GM21723 (cell line): ENCODE measurements around the gene FBXW8.

Source experiments
- ATAC-seq: cut with Tn5 transposase; IDR thresholded peaks from one replicate; pipeline ENCODE4 v1.9.1; 2021; ENCODE audit warnings: mild to moderate bottlenecking, moderate library complexity; ENCODE audit not compliant: unreplicated experiment

The FBXW8 gene

DNA sequence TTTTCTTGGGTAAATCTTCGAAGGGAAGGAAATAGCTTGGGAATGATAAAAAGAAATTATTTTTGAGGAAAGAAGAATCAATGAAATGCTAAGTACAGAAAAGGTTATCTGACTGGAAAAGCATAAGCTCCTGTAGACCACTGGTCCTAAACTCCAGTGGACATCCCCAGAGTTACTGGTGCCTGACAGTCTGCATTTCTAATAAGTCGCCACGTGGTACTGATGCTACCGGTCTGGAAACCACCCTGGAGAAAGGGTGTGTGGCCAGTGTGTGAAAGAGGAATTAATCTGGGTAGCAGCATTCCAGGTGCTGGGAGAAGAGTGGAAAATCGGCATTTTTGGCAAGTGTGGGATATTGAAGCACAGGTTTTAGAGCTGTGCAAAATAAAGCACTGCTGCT, 73.3 kb downstream of the FBXW8 start:
- no peak for ATAC-seq

DNA sequence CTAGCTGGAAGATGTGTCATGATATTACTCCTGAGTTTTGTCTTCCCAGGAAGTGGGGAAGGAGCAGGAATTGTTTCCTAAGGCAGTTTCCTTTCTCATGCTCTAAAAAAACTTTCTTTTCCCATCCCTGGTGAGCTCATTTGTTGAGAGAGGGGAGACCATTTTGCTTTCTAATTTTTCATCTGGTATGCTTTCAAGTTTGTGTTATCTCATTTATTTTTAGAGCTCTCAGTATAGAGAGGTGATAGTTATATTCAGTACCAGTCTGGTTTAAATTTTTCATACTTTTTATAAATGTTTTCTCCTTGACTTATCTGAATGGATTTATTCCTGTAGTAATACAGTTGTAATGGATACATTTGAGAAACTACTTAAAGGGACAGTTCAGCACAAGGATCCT, 79.6 kb downstream of the FBXW8 start:
- no peak for ATAC-seq

DNA sequence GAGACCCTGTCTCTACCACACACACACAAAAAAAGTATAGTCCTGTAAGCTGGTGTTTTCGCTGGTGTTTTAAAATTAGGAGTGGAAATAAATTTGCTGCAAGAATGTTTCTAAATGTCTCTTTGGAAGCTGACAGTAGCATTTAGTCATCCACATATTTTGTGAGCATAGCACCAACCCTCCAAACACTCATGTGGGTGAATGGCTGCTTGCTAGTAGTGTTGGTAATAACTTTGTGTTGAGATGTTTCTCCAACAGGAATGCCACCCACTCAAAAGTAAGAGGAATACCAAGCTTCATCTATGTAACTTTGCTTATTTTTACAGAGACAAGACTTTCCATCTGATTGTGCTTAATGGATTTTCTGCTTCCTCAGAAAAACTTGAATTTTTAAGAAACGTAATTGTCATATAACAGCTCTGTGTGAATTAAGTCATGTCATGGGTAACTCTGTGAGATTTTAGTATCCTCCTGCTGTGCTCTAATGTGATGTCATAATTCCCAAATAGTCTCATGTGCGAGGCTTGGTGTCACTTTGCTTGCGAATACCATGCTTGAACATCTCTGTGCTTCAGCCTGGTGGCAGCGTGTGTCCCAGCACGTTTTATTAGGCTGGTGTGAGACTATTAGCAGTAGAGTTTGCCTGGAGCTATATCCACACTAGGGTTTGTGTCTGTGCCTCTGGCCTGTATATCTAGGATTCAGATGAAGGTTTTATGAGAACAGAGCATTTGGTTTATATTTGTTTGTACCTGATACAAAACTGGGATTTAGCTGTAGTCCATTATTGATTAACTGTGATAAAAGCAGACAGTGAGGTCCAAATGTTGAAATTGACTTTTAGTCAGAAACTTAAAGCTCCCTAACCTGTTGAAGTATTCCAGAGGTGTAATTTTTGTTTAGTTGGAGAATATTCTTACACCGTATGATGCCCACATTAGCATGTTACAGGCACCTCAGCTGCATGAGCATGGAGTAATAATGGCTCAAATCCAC, 80.5 kb downstream of the FBXW8 start:
- no peak for ATAC-seq

DNA sequence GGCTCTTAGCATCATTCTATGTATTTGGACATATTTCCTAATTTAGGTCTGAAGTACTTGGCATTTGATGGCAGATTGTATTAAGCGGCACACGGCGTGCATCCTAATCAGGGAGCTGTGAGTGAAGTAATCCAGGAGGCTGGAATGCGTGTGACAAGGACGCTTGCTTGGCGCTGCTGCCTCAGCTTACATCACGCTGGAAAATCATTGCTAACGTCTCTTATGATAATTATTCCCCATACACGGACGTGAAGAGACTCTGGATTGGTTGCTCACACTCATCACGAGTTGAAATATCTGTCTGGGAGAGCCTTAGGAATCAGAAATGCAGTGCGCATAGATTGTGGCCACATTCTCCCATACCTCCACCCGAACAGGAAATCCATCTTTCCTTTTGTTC, 85.3 kb downstream of the FBXW8 start:
- no peak for ATAC-seq

DNA sequence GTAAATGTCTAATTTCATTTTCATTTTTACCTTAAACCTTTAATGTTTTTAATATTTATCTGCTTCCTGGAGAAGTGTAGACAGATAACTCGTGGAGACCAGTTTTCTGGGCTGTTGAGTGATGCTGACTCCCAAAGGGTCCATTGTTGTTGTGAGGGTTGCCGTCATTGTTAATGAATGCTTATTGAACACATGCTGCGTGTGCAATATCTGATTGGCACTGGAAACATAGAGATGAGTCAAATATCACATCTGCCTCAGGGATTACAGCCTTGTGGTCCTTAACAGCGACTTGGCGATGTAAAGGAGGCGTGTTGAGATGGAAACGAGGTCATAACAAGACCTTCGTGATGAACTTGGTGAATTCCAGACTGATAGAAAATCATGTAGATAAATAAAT, 85.9 kb downstream of the FBXW8 start:
- ATAC-seq, result no peak

DNA sequence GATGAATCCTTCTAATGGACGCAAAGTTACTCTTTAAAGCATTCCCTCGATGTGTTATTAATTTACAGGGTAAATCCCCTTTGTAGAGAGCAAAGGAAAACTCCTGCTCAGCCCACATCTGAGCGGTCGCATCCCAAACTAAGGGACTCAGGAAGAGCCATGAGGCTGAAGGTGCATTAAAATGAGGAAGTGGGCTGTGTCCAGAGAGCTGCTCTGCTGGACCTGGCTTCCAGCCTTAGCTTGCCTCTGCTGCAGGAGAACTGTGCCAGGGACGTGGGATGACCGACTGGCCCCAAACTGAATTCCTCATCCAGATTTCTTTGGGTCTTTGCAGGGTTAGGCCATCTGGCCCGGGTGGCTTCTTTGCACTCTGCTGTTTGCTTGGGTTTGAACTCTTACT, 88.3 kb downstream of the FBXW8 start:
- no peak for ATAC-seq

DNA sequence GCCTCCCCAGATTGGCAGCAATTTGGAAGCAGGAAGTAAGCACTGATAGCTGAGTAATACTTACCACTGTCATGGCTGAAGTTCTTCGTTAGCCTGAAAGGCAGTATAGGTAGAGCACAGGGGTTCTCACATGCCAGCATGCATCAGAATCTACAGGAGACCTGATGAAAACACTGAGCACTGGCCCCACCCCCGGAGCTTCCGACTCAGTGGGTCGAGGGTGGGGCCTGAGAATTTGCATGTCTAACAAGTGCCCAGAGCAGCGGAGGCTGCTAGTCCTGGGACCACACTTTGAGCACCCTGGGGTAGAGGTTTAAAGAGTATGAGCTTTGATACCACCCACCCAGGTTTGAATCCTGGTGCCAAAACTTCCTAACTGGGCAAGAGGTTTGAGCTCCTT, 89.6 kb downstream of the FBXW8 start:
- no peak for ATAC-seq

DNA sequence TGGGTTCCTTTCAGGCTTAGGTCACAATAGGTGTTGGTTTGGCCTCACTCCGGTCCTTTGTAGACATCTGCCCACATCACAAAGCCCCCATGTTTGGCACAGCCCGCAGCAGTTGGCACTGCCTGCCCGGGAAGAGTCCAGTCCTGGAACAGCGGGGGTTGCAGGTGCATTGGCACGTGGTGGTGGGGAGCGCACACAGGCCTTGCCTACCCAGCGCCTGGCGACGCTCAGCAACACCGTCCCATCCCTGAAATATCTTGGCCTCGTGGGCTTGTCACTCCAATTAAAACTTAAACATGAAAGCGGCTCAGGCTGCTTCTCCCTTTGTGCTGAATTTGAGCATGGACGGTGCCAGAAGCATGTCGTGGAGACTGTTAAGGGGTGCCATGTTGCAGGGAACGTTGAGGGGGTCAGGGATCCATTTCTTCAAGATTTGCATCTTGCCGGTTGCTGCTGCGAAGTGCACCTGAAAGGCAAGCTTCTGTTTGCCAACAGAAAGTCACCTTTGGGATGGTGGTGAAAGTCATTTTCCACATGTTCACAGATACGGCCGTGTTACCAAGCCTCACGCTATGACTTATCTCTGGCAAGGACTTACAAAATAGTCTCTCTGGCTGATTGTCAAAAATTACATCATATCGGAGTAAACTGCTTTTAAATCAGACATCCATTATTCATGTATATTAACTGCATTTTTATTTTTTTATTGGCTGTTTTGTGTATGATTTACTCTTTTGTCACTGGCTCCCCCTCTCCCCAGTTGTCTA, 91.5 kb downstream of the FBXW8 start:
- ATAC-seq, result no peak

DNA sequence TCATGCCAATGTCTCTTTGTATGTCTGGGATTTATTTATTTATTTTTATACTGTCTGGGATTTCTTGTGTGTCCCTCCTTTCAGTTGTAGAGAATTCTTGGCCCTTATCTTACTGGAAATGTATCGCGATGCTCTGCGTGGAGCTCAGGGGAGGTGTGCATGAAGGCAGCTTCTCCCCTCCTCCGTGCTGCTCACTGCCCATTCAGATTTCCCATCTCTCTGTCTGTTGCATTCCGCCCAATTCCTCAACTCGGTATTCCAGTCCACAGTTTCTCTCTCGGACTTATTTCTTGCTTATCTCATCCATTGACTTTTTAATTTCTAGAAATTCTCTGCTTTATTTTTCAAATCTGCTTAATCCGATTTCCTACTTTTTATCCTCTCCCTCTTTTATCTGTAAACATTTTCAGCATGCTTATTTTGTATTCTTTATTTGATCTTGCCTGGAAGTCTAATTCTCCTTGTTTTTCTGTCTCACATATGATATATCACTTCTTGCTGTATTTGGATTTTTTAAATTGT, 93.2 kb downstream of the FBXW8 start:
- ATAC-seq, result no peak

DNA sequence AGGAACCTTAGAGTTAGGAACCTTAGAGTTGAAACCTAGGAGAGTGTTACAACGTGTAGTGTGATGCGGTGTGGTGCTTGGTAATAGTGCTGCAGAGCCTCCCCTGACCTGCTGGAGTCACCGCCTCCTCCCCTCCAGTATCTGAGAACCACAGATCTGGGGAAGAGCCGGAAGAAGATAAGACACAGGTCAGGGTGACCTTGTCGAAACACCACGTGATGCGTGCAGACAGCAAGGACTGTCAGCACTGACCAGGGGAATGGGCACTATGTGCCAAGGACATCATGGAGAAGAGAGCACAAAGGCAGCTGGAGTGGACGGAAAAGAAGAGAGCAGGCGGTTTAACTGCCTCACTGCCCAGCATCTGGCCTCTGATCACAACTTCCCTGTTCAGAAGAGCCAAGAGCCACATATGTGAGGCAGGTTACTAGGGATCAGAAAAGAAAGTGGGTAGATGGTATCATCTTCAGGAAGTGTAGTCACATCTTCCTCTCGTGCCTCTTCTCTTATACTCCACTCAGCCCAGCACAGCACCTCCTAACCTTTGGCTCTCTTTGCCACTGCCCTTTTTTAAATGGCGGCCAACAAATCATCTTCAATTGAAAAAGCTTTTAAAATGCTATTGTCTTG, 94.8 kb downstream of the FBXW8 start:
- no peak for ATAC-seq

DNA sequence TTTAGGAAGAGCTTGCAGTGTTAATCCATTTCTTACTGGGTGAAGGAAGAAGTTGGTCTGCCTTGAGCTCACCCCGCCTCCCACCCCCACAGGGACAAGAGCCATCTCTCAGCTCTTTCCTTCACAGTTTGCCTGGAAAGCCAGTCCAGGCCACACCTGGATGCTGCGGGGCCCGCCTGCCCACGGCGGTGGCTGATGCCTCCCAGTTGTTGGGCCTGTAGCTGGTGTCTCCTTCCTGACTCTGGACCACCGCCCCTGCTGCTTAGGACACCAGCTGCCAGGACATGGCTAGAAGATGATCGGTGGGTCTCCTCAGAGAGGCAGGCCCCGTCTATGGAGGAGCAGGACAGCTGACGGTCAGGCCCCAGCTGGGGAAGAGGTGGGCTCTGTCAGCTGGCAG, 95.6 kb downstream of the FBXW8 start:
- ATAC-seq, result no peak

DNA sequence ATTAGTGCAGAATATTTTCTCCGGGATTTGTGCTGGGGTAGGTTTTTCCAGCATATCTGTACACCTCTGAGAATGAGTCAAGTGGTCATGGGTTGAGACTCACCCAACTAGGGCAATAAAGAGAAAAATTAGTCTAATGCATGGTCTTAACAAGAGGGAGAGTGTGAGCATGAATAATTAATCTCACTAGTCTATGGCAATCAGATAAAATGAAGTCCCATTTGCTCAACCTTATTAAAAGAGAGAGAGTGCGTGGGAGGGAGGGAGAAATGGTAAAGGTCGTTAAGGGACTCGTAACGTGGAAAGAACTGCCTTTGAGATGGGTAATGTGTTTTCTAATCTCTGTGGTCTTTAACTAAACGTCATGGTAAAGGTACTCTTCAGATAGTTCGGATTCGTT, 96.8 kb downstream of the FBXW8 start:
- ATAC-seq, result no peak

DNA sequence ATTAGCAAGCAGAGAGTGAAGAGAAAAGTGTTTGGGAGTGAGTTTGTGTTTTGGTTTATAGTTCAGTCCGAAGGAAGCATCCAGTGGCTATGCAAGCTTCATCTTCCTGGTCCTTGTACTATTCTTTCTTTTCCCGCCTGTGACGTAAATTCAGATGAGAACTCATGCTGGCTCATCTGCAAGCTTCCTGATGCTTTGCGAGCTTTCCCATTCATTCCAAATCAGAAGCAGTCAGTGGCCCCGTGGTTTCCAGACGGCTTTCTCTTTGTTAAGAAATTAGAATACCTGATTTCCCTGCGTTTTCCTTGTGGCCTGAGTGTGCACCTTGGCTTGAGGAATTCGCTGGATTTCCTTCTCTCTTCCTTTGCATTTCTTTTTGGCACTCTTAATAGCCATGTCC, 99.0 kb downstream of the FBXW8 start:
- ATAC-seq, result no peak

DNA sequence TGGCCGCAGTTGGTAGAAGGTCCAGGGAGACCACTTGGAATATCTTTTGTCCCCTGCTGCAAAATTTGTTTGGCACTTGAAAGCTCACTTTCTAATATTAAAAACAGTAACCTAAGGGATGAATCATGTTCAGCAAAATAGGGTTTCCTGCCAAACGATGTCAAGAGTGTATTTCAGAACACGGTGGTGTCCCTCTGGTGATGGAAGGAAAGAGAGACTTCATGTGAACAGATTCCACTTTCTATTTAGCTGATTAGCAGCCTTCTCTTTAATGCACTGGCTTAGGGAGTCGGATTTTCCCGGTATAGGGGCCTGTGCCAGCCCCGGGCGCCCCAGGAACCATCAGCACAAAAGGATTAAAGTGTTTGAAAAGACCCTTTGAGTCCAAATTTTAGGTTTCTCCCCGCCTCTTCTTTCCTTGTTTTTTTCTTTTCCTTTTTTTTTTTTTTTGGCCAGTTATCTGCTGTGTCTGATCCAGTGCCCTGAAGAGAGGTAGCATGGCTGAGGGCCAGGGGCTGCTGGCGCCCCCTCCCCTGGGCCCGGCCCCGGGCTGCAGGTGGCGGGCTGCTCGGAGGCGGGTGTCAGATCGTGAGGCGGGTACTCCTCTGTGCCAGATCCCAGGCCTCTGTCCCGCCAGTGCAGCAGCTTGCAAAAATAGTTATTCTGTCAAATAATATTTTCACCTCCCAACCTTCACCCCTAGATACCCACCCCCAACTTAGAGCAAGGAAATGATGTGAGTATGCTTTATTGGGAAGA, 100.1 kb downstream of the FBXW8 start:
- ATAC-seq, result no peak

DNA sequence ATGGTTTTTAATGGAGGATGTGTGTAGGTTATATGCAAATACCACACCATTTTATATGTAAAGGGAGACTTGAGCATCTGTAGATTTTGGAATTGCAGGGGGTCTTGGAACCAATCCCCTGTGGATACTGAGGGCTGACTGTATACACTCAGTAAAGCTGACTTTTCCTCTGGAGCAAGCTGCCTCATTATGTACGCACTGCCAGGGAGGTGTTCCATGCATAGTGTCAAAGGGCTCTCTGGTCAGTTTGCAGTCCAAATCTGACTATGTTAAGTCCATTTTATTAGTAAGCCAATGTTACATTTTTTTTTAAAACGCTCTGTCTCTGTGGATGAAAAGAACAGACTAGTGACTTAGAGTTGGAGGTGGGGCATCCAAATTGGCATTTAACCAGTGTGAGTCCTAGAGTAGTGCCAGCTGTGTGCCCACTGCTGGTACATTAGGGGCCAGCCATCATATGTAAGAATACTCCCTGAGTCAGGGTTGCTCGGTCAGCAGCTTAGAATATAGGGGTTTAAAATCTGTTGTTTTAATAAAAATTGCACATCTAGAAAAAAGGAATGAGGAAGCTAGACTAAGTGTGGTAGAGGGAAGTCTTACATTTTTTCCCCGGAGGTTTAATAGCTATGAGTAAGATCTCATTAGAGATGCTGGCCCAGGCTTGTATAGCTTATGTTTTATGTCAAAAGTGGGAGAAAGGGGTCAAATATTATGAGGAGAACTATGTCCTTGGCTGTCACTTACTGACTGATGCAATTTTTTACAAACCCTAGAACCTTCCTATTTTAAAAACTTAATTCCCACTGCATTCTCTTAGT, 101.4 kb downstream of the FBXW8 start:
- ATAC-seq, result no peak

DNA sequence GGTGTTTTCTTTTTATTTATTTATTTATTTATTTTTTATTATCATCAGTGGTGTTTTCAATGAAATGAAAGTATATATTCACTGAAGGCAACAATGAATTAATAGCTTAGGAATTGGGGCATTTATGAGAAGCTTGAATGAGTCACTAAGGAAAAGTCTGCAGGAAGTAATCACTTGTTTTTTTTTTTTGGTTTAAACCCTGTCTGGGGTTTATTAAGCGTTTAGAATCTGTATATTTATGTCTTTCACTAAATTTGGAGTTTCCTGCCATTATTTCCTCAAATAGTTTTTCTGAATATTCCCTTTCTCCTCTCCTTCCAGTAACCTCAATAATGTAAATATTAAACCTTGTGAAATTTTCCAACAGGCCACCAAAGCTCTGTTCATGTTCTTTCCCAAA, 103.0 kb downstream of the FBXW8 start:
- ATAC-seq, result no peak

DNA sequence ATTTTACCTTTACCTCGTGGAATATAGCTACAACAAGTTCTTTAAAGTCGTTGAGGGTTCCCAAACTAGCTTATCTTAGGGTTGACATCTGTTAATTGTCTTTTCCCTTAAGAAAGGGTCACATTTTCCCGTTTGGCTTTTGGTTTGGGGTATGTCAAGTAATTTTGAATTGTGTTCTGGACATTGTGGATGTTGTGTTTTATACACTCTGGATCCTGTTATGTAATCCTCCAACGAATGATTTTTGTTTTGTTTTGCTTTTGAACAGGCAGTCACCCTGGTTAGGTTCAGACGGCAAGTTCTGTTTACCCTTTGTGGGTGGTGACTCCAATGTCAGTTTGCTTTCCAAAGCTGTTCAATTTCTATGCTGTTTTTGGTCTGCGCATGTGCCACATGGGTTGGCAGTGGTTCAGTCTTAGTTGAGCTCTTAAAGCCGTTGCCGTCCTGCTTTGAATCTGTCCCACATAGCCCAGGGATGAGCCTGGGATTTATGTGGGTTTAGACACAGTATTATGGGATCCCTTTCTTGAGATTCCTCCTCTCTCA, 103.7 kb downstream of the FBXW8 start:
- no peak for ATAC-seq

DNA sequence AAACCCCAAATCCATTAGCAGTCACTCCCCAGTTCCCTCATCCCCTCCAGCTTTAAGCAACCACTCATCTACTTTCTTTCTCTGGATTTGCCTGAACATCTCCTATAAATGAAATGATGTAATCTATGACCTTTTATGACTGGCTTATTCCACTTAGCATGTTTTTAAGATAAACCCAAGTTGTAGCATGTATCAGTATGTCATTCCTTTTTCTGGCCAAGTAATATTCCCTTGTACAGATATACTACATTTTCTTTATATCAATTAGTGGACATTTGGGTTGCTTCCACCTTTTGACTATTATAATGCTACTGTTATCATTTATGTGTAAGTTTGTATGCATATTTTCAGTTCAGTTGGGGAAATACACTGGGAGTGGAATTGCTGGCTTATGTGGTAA, 105.1 kb downstream of the FBXW8 start:
- ATAC-seq, result no peak

DNA sequence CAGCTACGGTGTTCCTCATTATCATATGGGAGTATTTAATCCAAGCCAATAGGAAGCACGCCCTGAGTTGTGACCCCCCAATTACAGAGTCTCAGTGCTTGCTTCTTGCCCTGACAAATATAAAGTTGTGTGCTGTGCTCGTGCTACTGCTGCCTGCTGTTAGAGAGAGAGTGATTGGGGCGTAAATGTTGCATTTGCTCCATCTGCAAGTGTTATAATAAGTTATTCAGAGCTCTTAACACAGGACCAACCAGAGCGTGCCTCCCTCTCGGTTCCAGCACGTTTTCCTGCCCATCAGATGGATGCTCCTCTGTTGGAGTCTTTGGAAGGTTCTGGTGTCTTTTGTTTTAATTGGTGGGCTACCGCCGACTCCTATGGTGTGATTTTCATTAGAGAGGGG, 107.1 kb downstream of the FBXW8 start:
- ATAC-seq, result no peak

DNA sequence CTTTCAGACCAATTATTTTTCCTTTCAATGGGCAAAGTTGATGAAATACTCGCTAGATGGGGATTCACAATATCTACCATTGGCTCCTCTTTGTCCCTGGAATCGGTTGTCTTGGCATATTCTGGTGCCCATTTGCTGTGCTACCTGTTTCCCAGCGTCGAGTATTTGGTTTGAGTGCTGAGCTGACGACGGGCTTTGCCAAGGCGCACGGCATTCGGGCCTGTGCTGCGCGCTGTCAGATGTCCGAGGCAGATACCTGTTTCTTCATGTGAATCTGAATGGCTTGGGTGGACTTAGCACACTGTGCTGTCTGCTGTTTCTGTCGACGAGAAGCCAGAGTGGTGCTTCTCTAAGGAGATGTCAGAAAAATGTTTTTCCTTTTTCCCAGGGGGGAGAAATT, 107.5 kb downstream of the FBXW8 start:
- no peak for ATAC-seq
